Gastroesophageal sphincter (tissue), 4 donors: ENCODE results near the gene STX8. TPM values are rescaled to one million over a fixed set of nuclear protein-coding genes. Genes with fewer than 3 reads are reported as not detected.

Experiments used
- ATAC-seq: fragments of 150-250 bp; one replicate; pipeline ENCODE4 v1.9.1; 2016; ENCODE audit warnings: mild to moderate bottlenecking, moderate library complexity
- H3K27ac ChIP-seq, 4 donors: fragments of 200-600 bp; sonication (generic) in 3 of 4; 1 replicate in 3 of 4; 2 replicates in 1 of 4; pipeline ENCODE4 v1.5.1; 2016 to 2019
- H3K27me3 ChIP-seq: fragments of 200-600 bp; sonication (generic); one replicate; pipeline ENCODE4 v1.5.1; 2019
- H3K36me3 ChIP-seq, 2 donors: fragments of 200-600 bp; sonication (generic); one replicate each; pipeline ENCODE4 v1.5.1; 2019; ENCODE audit warnings: control low read depth in 1 of 2
- H3K4me1 ChIP-seq, 3 donors: fragments of 200-600 bp; sonication (generic); 1 replicate in 2 of 3; 2 replicates in 1 of 3; pipeline ENCODE4 v1.5.1; 2016 to 2019; ENCODE audit warnings: control low read depth in 2 of 3
- H3K4me3 ChIP-seq, 2 donors: fragments of 200-600 bp; sonication (generic); one replicate each; pipeline ENCODE4 v1.5.1; 2019; ENCODE audit warnings: mild to moderate bottlenecking in 1 of 2, moderate library complexity in 1 of 2
- H3K9me3 ChIP-seq, 3 donors: fragments of 200-600 bp; sonication (generic); one replicate each; pipeline ENCODE4 v1.5.1; 2017 to 2019; ENCODE audit warnings: control low read depth in 2 of 3
- EP300 ChIP-seq: sonication (generic); formaldehyde crosslinking; IDR thresholded peaks from one replicate; pipeline ENCODE4 v1.6.1; 2017; ENCODE audit warnings: antibody characterized with exemption, mild to moderate bottlenecking
- POLR2A ChIP-seq, 2 donors: fragments of 450-650 bp; IDR thresholded peaks; one replicate each; pipeline ENCODE4 v1.6.1; 2017; ENCODE audit warnings: antibody characterized with exemption in 2 of 2, mild to moderate bottlenecking in 2 of 2, moderate library complexity in 1 of 2
- POLR2AphosphoS5 ChIP-seq: sonication (generic); formaldehyde crosslinking; IDR thresholded peaks from one replicate; pipeline ENCODE4 v1.6.1; 2017; ENCODE audit warnings: antibody characterized with exemption
- WGBS, 2 donors: methylation state at CpG; one replicate each; pipeline ENCODE4 v1.1.5; 2018; ENCODE audit warnings: low coverage in 1 of 2; 5-methylcytosine and 5-hydroxymethylcytosine counted together
- total RNA-seq, 4 donors: library from RNA; depleted of rRNA; stranded (reverse); fragments of >200 nt; gene quantifications; one replicate each; pipeline ENCODE4 v1.1.0, GENCODE V29; 2016
- TF ChIP-seq, protein P1 (sequence below), 4 experiments: fragments of 200-600 bp in 2 of 4; fragments of 450-650 bp in 2 of 4; sonication (generic) in 1 of 4; IDR thresholded peaks; one replicate each; pipeline ENCODE4 v1.5.1; 2017 to 2019; ENCODE audit warnings: antibody characterized with exemption in 4 of 4, mild to moderate bottlenecking in 2 of 4, moderate library complexity in 2 of 4

The STX8 gene
- total RNA-seq, 4 donors from 2014 or later, result 67.9 to 106 (median 87.1) TPM

DNA sequence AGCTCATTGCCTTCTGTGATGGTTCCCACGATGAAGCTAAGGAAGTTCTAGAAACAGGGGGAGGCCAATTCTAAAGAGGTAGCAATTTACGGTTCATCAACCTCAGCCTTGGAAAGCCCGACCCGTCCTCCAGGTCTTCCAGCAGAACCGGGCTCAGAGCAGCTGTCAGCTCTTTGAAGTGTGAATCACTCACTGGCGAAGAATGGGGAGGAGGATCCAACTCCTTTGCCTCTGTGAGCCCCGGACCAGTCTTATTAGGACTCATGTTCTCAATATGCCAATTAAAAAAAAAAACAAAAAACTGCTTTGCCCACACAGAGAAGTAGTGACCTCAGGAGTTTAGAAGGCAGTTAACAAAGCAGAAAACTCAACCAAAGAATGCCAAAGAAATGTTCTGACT, 31.4 kb downstream of the STX8 start:
- no peaks in the 10 kb centered on the region for H3K4me1 ChIP-seq
- no peak overlapping the region for H3K4me3 ChIP-seq
- no peak for ATAC-seq
- peaks cover 0 to 27% of the 10 kb centered on the region in 2 donors for H3K36me3 ChIP-seq
- WGBS, 2 donors, result 60 to 74% methylated on average over 1 to 5 of the region's 7 CpGs
- no peak overlapping the region for H3K27ac ChIP-seq
- H3K27me3 ChIP-seq, result no peaks in the 10 kb centered on the region
- TF ChIP-seq POLR2A (IDR thresholded peaks at IDR 0.05) (no peak), EP300 (no peak), POLR2AphosphoS5 (no peak)
- TF ChIP-seq, protein P1, sequence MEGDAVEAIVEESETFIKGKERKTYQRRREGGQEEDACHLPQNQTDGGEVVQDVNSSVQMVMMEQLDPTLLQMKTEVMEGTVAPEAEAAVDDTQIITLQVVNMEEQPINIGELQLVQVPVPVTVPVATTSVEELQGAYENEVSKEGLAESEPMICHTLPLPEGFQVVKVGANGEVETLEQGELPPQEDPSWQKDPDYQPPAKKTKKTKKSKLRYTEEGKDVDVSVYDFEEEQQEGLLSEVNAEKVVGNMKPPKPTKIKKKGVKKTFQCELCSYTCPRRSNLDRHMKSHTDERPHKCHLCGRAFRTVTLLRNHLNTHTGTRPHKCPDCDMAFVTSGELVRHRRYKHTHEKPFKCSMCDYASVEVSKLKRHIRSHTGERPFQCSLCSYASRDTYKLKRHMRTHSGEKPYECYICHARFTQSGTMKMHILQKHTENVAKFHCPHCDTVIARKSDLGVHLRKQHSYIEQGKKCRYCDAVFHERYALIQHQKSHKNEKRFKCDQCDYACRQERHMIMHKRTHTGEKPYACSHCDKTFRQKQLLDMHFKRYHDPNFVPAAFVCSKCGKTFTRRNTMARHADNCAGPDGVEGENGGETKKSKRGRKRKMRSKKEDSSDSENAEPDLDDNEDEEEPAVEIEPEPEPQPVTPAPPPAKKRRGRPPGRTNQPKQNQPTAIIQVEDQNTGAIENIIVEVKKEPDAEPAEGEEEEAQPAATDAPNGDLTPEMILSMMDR (IDR thresholded peaks at IDR 0.05), result no peak
- no peaks in the 10 kb centered on the region for H3K9me3 ChIP-seq

DNA sequence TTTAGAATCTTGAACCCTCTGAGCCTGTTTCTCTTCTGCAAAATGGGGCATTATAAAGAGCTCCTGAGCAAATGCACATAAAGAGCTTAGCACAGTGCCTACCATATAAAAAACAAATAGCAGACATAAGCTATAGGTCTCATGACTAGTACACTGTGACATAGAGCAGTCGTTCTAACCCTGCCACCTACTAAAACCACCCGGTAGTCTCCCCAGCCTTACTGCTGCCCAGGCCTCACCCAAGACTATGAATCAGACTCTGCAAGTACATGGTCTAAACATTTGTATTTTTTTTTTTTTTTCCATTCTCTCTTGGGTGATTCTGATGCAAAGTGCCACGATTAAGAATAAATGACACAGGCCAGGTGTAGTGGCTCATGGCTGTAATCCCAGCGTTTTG, 33.9 kb downstream of the STX8 start:
- WGBS, 2 donors, result 93% methylated on average over 3 of the region's 4 CpGs; no CpG with 5 or more reads in 1 of the 2 donors
- H3K9me3 ChIP-seq, result no peaks in the 10 kb centered on the region

DNA sequence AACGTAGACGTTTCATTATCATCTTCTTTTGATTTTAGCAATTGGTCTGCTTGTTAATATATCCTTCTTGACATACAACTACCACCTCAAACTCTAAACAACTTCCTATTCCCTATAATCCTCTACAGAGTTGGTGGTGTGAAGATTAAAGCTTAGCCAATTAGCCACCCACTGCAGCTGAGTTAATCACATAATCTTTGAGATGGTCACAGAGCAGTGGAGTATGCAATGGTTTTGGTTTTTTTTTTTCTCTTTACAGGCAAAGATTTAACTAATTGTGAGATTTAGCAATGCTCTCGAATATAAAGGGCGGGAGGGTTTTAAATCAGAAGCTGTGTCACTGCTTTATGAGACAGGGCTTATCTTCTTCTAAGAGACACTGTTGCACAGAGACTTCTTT, 37.0 kb downstream of the STX8 start:
- no peak overlapping the region for H3K27ac ChIP-seq
- H3K27me3 ChIP-seq, result no peaks in the 10 kb centered on the region
- TF ChIP-seq, protein P1 (IDR thresholded peaks at IDR 0.05), result no peak
- TF ChIP-seq POLR2AphosphoS5 (no peak), POLR2A (IDR thresholded peaks at IDR 0.05) (no peak), EP300 (no peak)
- WGBS, 2 donors, result 89 to 94% methylated on average over 4 of the region's 4 CpGs
- H3K9me3 ChIP-seq, result no peaks in the 10 kb centered on the region
- no peak overlapping the region for H3K4me3 ChIP-seq
- no peaks in the 10 kb centered on the region for H3K4me1 ChIP-seq
- ATAC-seq, result no peak
- H3K36me3 ChIP-seq, result peaks cover 0 to 12% of the 10 kb centered on the region in 2 donors

More for the DNA sequence above, 33.9 kb downstream of the STX8 start:
- peaks cover 0 to 26% of the 10 kb centered on the region in 2 donors for H3K36me3 ChIP-seq
- TF ChIP-seq POLR2A (IDR thresholded peaks at IDR 0.05) (no peak), POLR2AphosphoS5 (no peak), EP300 (no peak)
- no peak overlapping the region for H3K27ac ChIP-seq
- no peaks in the 10 kb centered on the region for H3K27me3 ChIP-seq
- H3K4me1 ChIP-seq, result no peaks in the 10 kb centered on the region
- H3K4me3 ChIP-seq, result no peak overlapping the region
- no peak for ATAC-seq

DNA sequence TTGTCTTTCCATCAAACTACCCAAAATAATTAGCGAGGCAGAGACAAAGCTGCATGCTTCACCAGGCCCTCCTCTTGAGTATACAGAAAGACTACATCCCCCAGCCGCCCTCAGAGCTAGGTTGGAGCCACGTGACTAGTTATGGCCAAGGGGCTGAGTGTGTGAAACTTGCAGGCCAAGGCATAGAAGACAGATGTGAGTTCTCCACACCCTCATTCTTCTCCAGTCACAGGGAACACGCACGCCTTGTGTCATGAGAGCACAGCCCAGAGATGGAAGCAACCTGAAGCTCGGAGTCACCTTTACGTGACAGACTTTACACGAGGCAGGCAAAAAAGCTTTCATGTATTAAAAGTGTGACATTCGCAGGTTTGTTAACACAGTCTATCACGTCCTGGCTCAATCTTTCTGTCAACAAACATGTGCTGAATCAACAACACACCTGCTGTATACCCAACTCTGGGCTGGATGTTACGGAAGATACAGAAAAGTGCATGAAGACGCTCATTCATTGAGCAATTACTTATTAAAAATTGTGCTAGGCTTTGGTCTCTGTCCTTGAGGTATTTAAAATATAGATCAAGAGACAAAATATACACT, 38.3 kb downstream of the STX8 start:
- H3K4me1 ChIP-seq, result no peaks in the 10 kb centered on the region
- no peak for ATAC-seq
- no peak overlapping the region for H3K27ac ChIP-seq
- 90 to 94% methylated on average over 5 to 8 of the region's 12 CpGs for WGBS, 2 donors
- H3K4me3 ChIP-seq, result no peak overlapping the region
- H3K36me3 ChIP-seq, result peaks cover 0 to 9% of the 10 kb centered on the region in 2 donors
- TF ChIP-seq, protein P1 (IDR thresholded peaks at IDR 0.05), result no peak
- TF ChIP-seq POLR2AphosphoS5 (no peak), POLR2A (IDR thresholded peaks at IDR 0.05) (no peak), EP300 (no peak)
- H3K27me3 ChIP-seq, result no peaks in the 10 kb centered on the region
- no peaks in the 10 kb centered on the region for H3K9me3 ChIP-seq

DNA sequence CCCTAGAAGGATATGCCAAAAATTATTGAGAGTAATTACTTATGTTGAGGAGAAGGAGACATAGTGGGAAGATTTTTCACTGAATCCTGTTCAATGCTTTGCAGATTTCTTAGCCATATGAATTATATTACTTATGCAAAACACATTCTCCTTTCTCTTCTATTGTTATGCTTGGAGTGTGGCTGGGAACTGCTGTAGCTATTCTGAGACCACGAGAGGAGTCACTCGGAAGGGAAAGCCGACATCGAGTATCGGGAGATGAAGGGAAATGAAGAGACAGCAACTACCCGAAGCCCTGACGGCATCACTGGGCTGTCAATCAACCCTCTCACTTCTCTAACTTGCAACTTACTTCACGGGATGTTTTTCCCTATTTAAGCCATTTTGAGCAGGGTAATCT, 39.6 kb downstream of the STX8 start:
- Histone ChIP-seq H3K27ac (no peak overlapping the region), H3K4me3 (no peak overlapping the region), H3K9me3 (no peaks in the 10 kb centered on the region), H3K4me1 (no peaks in the 10 kb centered on the region), H3K36me3 (peaks cover 0 to 9% of the 10 kb centered on the region in 2 donors), H3K27me3 (no peaks in the 10 kb centered on the region)
- no peak for ATAC-seq
- TF ChIP-seq, protein P1 (IDR thresholded peaks at IDR 0.05), result no peak
- TF ChIP-seq EP300 (no peak), POLR2A (IDR thresholded peaks at IDR 0.05) (no peak), POLR2AphosphoS5 (no peak)
- WGBS, 2 donors, result 58 to 67% methylated on average over 8 of the region's 8 CpGs
